Activated CD8-positive, alpha-beta memory T cell treated with anti-CD3 and anti-CD28 coated beads for 36 hours (primary cell): Measurements from ENCODE around the gene TRPM5. TPM values are rescaled to one million over a fixed set of nuclear protein-coding genes. Genes with fewer than 3 reads are reported as not detected.

Source experiments
- CTCF ChIA-PET: fragments of 350-600 bp; sonication (Branson Sonifier 250); formaldehyde crosslinking; loops from one replicate; lab custom pipeline; 2021; ENCODE audit warnings: antibody characterized with exemption; lab: Charles Lee
- POLR2A ChIA-PET: fragments of 350-600 bp; sonication (Branson Sonifier 250); formaldehyde crosslinking; loops from one replicate; lab custom pipeline; 2021; ENCODE audit warnings: antibody characterized with exemption; lab: Charles Lee
- total RNA-seq, 2 experiments: library from RNA; stranded (reverse); gene quantifications; one replicate each; pipeline ENCODE4 v1.2.3, GENCODE V29; 2021

The TRPM5 gene
- total RNA-seq, 2 experiments from 2014 or later, result not detected

GRCh38 chr11:2460540-2461252 lies 16.4 kb upstream of the TRPM5 start:
- CTCF ChIA-PET, result no interaction called here
- POLR2A ChIA-PET, result no interaction called here

- ChIA-PET POLR2A (no interaction called here), CTCF (interaction anchor here (0.9 to 1.2 kb wide), 2 partner anchors 32 to 184 kb away, joined by 3 read pairs; no protein-coding TSS in a partner anchor)
Observed at GRCh38 chr11:2459796-2460531, 15.7 kb upstream of the TRPM5 start.

- CTCF ChIA-PET, result interaction anchor here (0.9 to 1.2 kb wide), 2 partner anchors 31 to 183 kb away, joined by 3 read pairs; no protein-coding TSS in a partner anchor
Observed at GRCh38 chr11:2459016-2459725, 14.9 kb upstream of the TRPM5 start.

GRCh38 chr11:2458321-2458720 lies 14.0 kb upstream of the TRPM5 start:
- ChIA-PET POLR2A (no interaction called here), CTCF (no interaction called here)

More at GRCh38 chr11:2459016-2459725, 14.9 kb upstream of the TRPM5 start:
- POLR2A ChIA-PET, result no interaction called here

- ChIA-PET CTCF (interaction anchor here (0.9 kb wide), 1 partner anchor 79 kb away, joined by 3 read pairs; no protein-coding TSS in a partner anchor), POLR2A (no interaction called here)
Observed at GRCh38 chr11:2453436-2453835, 9.1 kb upstream of the TRPM5 start.

- POLR2A ChIA-PET, result interaction anchor here (0.6 kb wide), 1 partner anchor 515 kb away, joined by 6 read pairs; no protein-coding TSS in a partner anchor
- CTCF ChIA-PET, result interaction anchor here (1.0 kb wide), 1 partner anchor 79 kb away, joined by 5 read pairs; no protein-coding TSS in a partner anchor
Observed at GRCh38 chr11:2452321-2453012, 8.2 kb upstream of the TRPM5 start.

GRCh38 chr11:2451916-2452315 lies 7.6 kb upstream of the TRPM5 start:
- ChIA-PET POLR2A (interaction anchor here (0.6 kb wide), 1 partner anchor 515 kb away, joined by 6 read pairs; no protein-coding TSS in a partner anchor), CTCF (interaction anchor here (1.0 kb wide), 1 partner anchor 80 kb away, joined by 5 read pairs; no protein-coding TSS in a partner anchor)

- CTCF ChIA-PET, result no interaction called here
- POLR2A ChIA-PET, result no interaction called here
Observed at GRCh38 chr11:2451336-2451735, 7.0 kb upstream of the TRPM5 start.

GRCh38 chr11:2450321-2451041 lies 6.2 kb upstream of the TRPM5 start:
- ChIA-PET CTCF (interaction anchor here (0.9 kb wide), 1 partner anchor 81 kb away, joined by 5 read pairs; no protein-coding TSS in a partner anchor), POLR2A (no interaction called here)

GRCh38 chr11:2449548-2450320 lies 5.4 kb upstream of the TRPM5 start:
- ChIA-PET CTCF (interaction anchor here (0.9 to 1.1 kb wide), 2 partner anchors 29 to 82 kb away, joined by 3 to 5 read pairs; no protein-coding TSS in a partner anchor), POLR2A (no interaction called here)

- CTCF ChIA-PET, result interaction anchor here (0.9 to 1.1 kb wide), 2 partner anchors 28 to 82 kb away, joined by 3 to 5 read pairs; no protein-coding TSS in a partner anchor
- POLR2A ChIA-PET, result no interaction called here
Observed at GRCh38 chr11:2448661-2449547, 4.6 kb upstream of the TRPM5 start.

GRCh38 chr11:2447951-2448650 lies 3.8 kb upstream of the TRPM5 start:
- POLR2A ChIA-PET, result no interaction called here
- CTCF ChIA-PET, result interaction anchor here (0.9 to 1.1 kb wide), 2 partner anchors 82 to 85 kb away, joined by 3 read pairs; no protein-coding TSS in a partner anchor

- CTCF ChIA-PET, result interaction anchor here (0.9 to 1.1 kb wide), 2 partner anchors 83 to 85 kb away, joined by 3 read pairs; no protein-coding TSS in a partner anchor
Observed at GRCh38 chr11:2447253-2447950, 3.1 kb upstream of the TRPM5 start.

GRCh38 chr11:2446590-2447252 lies 2.4 kb upstream of the TRPM5 start:
- CTCF ChIA-PET, result no interaction called here

More at GRCh38 chr11:2447253-2447950, 3.1 kb upstream of the TRPM5 start:
- POLR2A ChIA-PET, result no interaction called here

More at GRCh38 chr11:2446590-2447252, 2.4 kb upstream of the TRPM5 start:
- POLR2A ChIA-PET, result no interaction called here
